Vagina (tissue), 2 donors: ENCODE measurements around the gene IL24. TPM values are rescaled to one million over a fixed set of nuclear protein-coding genes. Genes with fewer than 3 reads are reported as not detected.

ENCODE experiments used
- DNase-seq, 2 donors: peaks; one replicate each; pipeline ENCODE4 v3.0.0-alpha.2; 2017; ENCODE audit errors: extremely low spot score in 2 of 2
- H3K27ac ChIP-seq: fragments of 200-600 bp; sonication (generic); one replicate; pipeline ENCODE4 v1.5.1; 2019
- H3K27me3 ChIP-seq: fragments of 200-600 bp; sonication (generic); one replicate; pipeline ENCODE4 v1.5.1; 2019
- H3K36me3 ChIP-seq, 2 donors: fragments of 200-600 bp; sonication (generic); one replicate each; pipeline ENCODE4 v1.5.1; 2017 to 2019
- H3K4me1 ChIP-seq: fragments of 200-600 bp; sonication (generic); one replicate; pipeline ENCODE4 v1.5.1; 2019
- H3K4me3 ChIP-seq, 2 donors: fragments of 200-600 bp; sonication (generic); 1 replicate in 1 of 2; 2 replicates in 1 of 2; pipeline ENCODE4 v1.5.1; 2016 to 2019
- H3K9me3 ChIP-seq: fragments of 200-600 bp; sonication (generic); one replicate; pipeline ENCODE4 v1.5.1; 2019
- POLR2A ChIP-seq, 2 donors: fragments of 450-650 bp; IDR thresholded peaks; one replicate each; pipeline ENCODE4 v1.6.1; 2017; ENCODE audit warnings: antibody characterized with exemption in 2 of 2, mild to moderate bottlenecking in 2 of 2, moderate library complexity in 2 of 2
- POLR2AphosphoS5 ChIP-seq, 2 donors: sonication (generic); formaldehyde crosslinking; IDR thresholded peaks; one replicate each; pipeline ENCODE4 v1.9.0; 2017; ENCODE audit warnings: antibody characterized with exemption in 2 of 2, mild to moderate bottlenecking in 2 of 2, low read depth in 1 of 2; ENCODE audit not compliant: insufficient read depth in 1 of 2
- intact Hi-C: fragments of 100-400 bp; cut with DNase I; formaldehyde crosslinking; loops from one replicate; pipeline ENCODE4 v1.15.1; 2023
- total RNA-seq: library from RNA; depleted of rRNA; stranded (reverse); fragments of >200 nt; gene quantifications from one replicate; pipeline ENCODE4 v1.2.3, GENCODE V29; 2016
- TF ChIP-seq, protein P1 (sequence below), 3 experiments: fragments of 450-650 bp in 2 of 3; fragments of 200-600 bp in 1 of 3; sonication (generic) in 1 of 3; IDR thresholded peaks; one replicate each; pipeline ENCODE4 v1.5.1; 2017 to 2019; ENCODE audit warnings: antibody characterized with exemption in 3 of 3, mild to moderate bottlenecking in 2 of 3, moderate library complexity in 2 of 3

The IL24 gene
- total RNA-seq, 1 donor from 2014 or later, result 1.5 TPM

DNA sequence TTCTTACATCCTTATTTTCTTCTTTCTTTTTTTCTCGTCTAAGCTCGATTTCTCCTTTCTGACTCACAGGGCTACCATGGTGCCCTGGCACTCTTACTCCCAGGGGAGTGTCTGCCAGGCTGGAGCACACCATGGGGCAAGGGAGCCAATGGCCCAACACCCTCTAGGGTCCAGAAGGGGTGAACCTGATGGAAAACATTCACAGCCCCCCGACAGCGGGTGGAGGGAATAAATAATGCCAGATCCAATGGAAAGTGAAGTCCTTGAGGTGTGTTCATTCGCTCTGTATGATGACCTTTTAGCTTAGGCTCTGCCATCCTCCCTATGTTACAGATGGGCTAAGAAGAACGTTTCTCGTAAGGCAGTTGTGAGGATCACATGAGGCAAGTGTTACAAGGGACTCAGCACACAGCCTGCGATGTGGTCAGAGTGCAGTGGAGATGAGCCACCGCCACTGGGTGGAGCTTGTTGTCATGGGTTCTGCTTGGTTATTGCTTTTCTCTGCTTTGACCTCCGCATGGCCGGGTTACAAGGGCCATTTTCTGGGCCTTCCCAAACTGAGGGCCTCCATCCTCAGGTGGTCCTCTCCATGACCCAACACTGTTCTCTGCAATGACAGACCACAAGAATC lies 28.0 kb downstream of the IL24 start:
- no peaks in the 10 kb centered on the region for H3K36me3 ChIP-seq
- intact Hi-C loops, result no loop called here
- no peak for TF ChIP-seq POLR2AphosphoS5 (IDR thresholded peaks at IDR 0.05; ENCODE audit: insufficient read depth in 1 of 2, low read depth in 1 of 2)
- TF ChIP-seq, protein P1, sequence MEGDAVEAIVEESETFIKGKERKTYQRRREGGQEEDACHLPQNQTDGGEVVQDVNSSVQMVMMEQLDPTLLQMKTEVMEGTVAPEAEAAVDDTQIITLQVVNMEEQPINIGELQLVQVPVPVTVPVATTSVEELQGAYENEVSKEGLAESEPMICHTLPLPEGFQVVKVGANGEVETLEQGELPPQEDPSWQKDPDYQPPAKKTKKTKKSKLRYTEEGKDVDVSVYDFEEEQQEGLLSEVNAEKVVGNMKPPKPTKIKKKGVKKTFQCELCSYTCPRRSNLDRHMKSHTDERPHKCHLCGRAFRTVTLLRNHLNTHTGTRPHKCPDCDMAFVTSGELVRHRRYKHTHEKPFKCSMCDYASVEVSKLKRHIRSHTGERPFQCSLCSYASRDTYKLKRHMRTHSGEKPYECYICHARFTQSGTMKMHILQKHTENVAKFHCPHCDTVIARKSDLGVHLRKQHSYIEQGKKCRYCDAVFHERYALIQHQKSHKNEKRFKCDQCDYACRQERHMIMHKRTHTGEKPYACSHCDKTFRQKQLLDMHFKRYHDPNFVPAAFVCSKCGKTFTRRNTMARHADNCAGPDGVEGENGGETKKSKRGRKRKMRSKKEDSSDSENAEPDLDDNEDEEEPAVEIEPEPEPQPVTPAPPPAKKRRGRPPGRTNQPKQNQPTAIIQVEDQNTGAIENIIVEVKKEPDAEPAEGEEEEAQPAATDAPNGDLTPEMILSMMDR (IDR thresholded peaks at IDR 0.05), result no peak
- TF ChIP-seq POLR2A (IDR thresholded peaks at IDR 0.05), result no peak
- no peaks in the 10 kb centered on the region for H3K4me1 ChIP-seq
- H3K27ac ChIP-seq, result no peak overlapping the region
- no peak for DNase-seq
- H3K4me3 ChIP-seq, result no peak overlapping the region
- no peaks in the 10 kb centered on the region for H3K9me3 ChIP-seq
- H3K27me3 ChIP-seq, result no peaks in the 10 kb centered on the region

GRCh38 chr1:206926286-206926685 lies 29.0 kb downstream of the IL24 start:
- Histone ChIP-seq H3K9me3 (no peaks in the 10 kb centered on the region), H3K36me3 (no peaks in the 10 kb centered on the region), H3K4me1 (no peaks in the 10 kb centered on the region), H3K4me3 (no peak overlapping the region), H3K27ac (no peak overlapping the region), H3K27me3 (no peaks in the 10 kb centered on the region)
- intact Hi-C loops, result no loop called here
- TF ChIP-seq, protein P1 (IDR thresholded peaks at IDR 0.05), result no peak
- TF ChIP-seq POLR2A (IDR thresholded peaks at IDR 0.05), result no peak
- no peak for TF ChIP-seq POLR2AphosphoS5 (IDR thresholded peaks at IDR 0.05; ENCODE audit: insufficient read depth in 1 of 2, low read depth in 1 of 2)
- DNase-seq, result no peak

DNA sequence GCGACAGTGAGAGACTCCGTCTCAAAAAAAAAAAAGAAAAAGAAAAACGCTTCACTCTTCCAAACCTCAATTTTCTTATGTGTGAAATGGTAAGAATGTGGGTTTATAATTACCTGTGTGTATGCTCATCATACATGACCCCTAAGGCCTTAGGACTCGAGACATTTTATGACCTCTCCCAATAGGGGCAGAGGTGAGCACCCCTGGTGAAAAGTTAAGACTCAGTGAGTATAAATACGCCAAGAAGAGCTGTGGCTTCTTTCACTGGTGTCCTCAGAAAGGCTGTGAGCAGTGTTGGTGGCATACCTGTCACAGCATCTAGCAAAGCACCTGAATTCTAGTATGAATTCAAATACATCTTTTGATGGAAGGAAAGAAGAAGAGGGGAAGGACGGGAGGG lies 32.3 kb downstream of the IL24 start:
- Histone ChIP-seq H3K27me3 (no peaks in the 10 kb centered on the region), H3K36me3 (no peaks in the 10 kb centered on the region), H3K4me3 (no peak overlapping the region), H3K4me1 (no peaks in the 10 kb centered on the region), H3K27ac (no peak overlapping the region), H3K9me3 (no peaks in the 10 kb centered on the region)
- intact Hi-C loops, result no loop called here
- TF ChIP-seq, protein P1 (IDR thresholded peaks at IDR 0.05), result no peak
- TF ChIP-seq POLR2AphosphoS5 (IDR thresholded peaks at IDR 0.05; ENCODE audit: insufficient read depth in 1 of 2, low read depth in 1 of 2) (no peak), POLR2A (IDR thresholded peaks at IDR 0.05) (no peak)
- DNase-seq, result no peak

DNA sequence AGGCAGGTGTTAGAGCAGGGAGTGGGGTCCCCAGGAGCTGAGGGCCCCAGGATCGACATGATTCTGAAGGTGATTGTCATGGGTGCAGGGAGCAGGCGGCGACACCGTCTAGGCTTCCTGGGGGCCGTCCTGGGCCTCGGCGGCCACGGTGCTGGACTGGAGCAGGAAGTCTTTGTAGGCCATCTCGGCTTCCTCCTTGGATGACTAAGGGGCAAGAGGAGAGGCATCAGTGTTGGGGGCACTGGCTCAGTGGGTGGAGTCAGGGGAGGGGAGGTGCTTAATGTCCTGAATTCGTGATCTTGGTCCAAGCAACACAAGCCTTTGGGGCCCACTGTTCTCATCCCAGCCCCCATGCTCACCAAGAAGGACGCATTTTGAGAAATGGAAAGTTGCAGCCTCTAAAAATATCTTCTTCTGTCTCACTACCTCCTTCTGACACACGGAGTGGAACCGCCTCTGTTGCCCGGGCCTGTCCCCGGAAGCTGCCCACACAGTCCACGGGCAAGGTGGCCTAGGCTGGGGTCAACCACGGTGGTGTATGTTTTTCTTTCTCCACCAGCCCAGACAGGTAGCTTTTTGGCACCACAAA lies 33.1 kb downstream of the IL24 start:
- H3K27me3 ChIP-seq, result no peaks in the 10 kb centered on the region
- no peak overlapping the region for H3K27ac ChIP-seq
- no peaks in the 10 kb centered on the region for H3K36me3 ChIP-seq
- TF ChIP-seq POLR2AphosphoS5 (IDR thresholded peaks at IDR 0.05; ENCODE audit: insufficient read depth in 1 of 2, low read depth in 1 of 2), result no peak
- TF ChIP-seq, protein P1 (IDR thresholded peaks at IDR 0.05), result no peak
- no peak for TF ChIP-seq POLR2A (IDR thresholded peaks at IDR 0.05)
- no peaks in the 10 kb centered on the region for H3K9me3 ChIP-seq
- intact Hi-C loops, result no loop called here
- H3K4me1 ChIP-seq, result no peaks in the 10 kb centered on the region
- H3K4me3 ChIP-seq, result no peak overlapping the region
- DNase-seq, result no peak

DNA sequence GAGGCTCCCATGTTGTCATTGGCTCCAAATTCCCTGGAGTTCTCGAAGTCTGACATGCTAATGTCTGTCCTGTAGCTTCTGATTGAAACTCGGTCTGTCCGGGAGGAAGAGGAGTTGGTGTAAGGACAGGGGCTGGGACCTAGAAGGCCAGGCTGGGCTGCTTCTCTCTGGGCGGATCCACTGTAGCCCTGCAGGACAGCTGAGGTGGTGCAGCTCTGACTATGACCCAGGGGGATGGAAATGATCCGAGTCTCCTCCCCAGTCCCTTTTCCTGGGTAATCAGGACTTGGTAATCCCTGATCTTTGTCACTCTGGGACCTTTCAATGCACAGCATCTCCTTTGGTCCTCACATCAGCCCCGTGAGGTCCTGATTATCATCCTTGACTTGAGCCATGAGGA lies 34.5 kb downstream of the IL24 start:
- Histone ChIP-seq H3K27ac (no peak overlapping the region), H3K27me3 (no peaks in the 10 kb centered on the region), H3K9me3 (no peaks in the 10 kb centered on the region), H3K36me3 (no peaks in the 10 kb centered on the region), H3K4me3 (no peak overlapping the region), H3K4me1 (no peaks in the 10 kb centered on the region)
- no peak for TF ChIP-seq POLR2AphosphoS5 (IDR thresholded peaks at IDR 0.05; ENCODE audit: insufficient read depth in 1 of 2, low read depth in 1 of 2)
- TF ChIP-seq POLR2A (IDR thresholded peaks at IDR 0.05), result no peak
- TF ChIP-seq, protein P1 (IDR thresholded peaks at IDR 0.05), result no peak
- intact Hi-C loops, result no loop called here
- DNase-seq, result no peak
